Lung (tissue), 12 donors: ENCODE data around the gene AIFM3. TPM values are rescaled to one million over a fixed set of nuclear protein-coding genes. Genes with fewer than 3 reads are reported as not detected.
A peak's percentile ranks its signal among the peaks of the same experiment; 100 is the strongest.

Experiments
- ATAC-seq: fragments of 200-7000 bp; cut with Tn5 transposase; one replicate; pipeline ENCODE4 v1.9.1; 2020; ENCODE audit warnings: moderate number of reproducible peaks; ENCODE audit not compliant: insufficient read depth, low FRiP score
- DNase-seq, 3 donors: peaks; one replicate each; pipeline ENCODE4 v3.0.0-alpha.2; 2013 to 2017
- H3K27ac ChIP-seq, 2 donors: one replicate each; pipeline ENCODE4 v1.5.1; 2013; ENCODE audit warnings: mild to moderate bottlenecking in 2 of 2, moderate library complexity in 2 of 2, control low read depth in 1 of 2, inconsistent platforms in 1 of 2, low read depth in 1 of 2, low read length in 1 of 2
- H3K27me3 ChIP-seq, 3 donors: one replicate each; pipeline ENCODE4 v1.5.1; 2013; ENCODE audit warnings: low read length in 2 of 3; ENCODE audit not compliant: control insufficient read depth in 3 of 3, insufficient read depth in 3 of 3
- H3K36me3 ChIP-seq, 4 donors: one replicate each; pipeline ENCODE4 v1.5.1; 2013; ENCODE audit warnings: low read length in 4 of 4, mild to moderate bottlenecking in 1 of 4, moderate library complexity in 1 of 4; ENCODE audit not compliant: control insufficient read depth in 4 of 4, insufficient read depth in 4 of 4
- H3K4me1 ChIP-seq, 5 donors: one replicate each; pipeline ENCODE4 v1.5.1; 2013; ENCODE audit warnings: low read length in 5 of 5, mild to moderate bottlenecking in 2 of 5, moderate library complexity in 1 of 5; ENCODE audit not compliant: control insufficient read depth in 5 of 5, insufficient read depth in 5 of 5
- H3K4me3 ChIP-seq: one replicate; pipeline ENCODE4 v1.5.1; 2013; ENCODE audit warnings: mild to moderate bottlenecking, control low read depth, moderate library complexity
- H3K9ac ChIP-seq, 2 donors: one replicate each; pipeline ENCODE4 v1.5.1; 2013; ENCODE audit warnings: low read length in 2 of 2, control low read depth in 1 of 2; ENCODE audit not compliant: insufficient read depth in 1 of 2
- H3K9me3 ChIP-seq, 4 donors: one replicate each; pipeline ENCODE4 v1.5.1; 2013; ENCODE audit warnings: low read length in 3 of 4, mild to moderate bottlenecking in 1 of 4, moderate library complexity in 1 of 4; ENCODE audit not compliant: control insufficient read depth in 4 of 4, insufficient read depth in 3 of 4
- WGBS, 2 donors: extraction: QIAGEN DNeasy Blood & Tissue Kit; methylation state at CpG; one replicate each; pipeline ENCODE4 v1.1.7; 2013; 5-methylcytosine and 5-hydroxymethylcytosine counted together
- polyA plus RNA-seq, 2 donors: library from polyadenylated mRNA; stranded (reverse); fragments of 200-250 nt; gene quantifications; one replicate each; pipeline ENCODE4 v1.2.1, GENCODE V29; 2013
- total RNA-seq, 2 donors: library from RNA; depleted of rRNA in 1 of 2; stranded (reverse); fragments of >200 nt in 1 of 2; gene quantifications; one replicate each; pipeline ENCODE4 v1.2.1, GENCODE V29; 2014 to 2021
- TF ChIP-seq, protein P1 (sequence below): IDR thresholded peaks from 2 replicates; pipeline ENCODE4 v1.5.1; 2012; ENCODE audit warnings: mild to moderate bottlenecking; ENCODE audit errors: control extremely low read depth, extremely low read depth
- donor health status: control.
- donor health status: control.
- donor health status: Bipolar disorder and iron deficiency.
- donor health status: healthy.
- donor health status: DM: yes; HTN: yes; CAD: no.

AIFM3 gene
- total and polyA plus RNA-seq, 4 donors: 0.48 to 7.5 (median 4.8) TPM

DNA sequence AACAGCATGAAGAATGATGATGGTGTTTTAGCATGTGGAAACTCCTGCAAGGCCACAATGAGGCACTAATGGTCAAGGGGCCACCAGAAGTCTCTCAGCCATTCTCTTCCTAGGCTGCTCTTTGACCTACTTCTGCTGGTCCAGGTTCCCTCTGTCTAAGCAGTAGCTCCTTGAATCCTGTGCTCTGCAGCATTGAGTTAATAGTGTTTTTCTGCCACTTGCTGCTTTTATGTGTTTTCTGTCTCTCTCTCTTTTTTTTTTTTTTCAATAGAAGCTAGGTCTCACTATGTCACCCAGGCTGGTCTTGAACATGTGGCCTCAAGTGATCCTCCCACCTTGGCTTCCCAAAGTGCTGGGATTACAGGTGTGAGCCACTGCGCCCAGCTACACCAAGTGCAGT lies 20.1 kb upstream of the AIFM3 start:
- peaks cover 0 to 8% (median 0%) of the 10 kb centered on the region in 5 donors for H3K4me1 ChIP-seq
- ATAC-seq: no peak
- TF ChIP-seq, protein P1, sequence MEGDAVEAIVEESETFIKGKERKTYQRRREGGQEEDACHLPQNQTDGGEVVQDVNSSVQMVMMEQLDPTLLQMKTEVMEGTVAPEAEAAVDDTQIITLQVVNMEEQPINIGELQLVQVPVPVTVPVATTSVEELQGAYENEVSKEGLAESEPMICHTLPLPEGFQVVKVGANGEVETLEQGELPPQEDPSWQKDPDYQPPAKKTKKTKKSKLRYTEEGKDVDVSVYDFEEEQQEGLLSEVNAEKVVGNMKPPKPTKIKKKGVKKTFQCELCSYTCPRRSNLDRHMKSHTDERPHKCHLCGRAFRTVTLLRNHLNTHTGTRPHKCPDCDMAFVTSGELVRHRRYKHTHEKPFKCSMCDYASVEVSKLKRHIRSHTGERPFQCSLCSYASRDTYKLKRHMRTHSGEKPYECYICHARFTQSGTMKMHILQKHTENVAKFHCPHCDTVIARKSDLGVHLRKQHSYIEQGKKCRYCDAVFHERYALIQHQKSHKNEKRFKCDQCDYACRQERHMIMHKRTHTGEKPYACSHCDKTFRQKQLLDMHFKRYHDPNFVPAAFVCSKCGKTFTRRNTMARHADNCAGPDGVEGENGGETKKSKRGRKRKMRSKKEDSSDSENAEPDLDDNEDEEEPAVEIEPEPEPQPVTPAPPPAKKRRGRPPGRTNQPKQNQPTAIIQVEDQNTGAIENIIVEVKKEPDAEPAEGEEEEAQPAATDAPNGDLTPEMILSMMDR: no peak
- H3K9me3 ChIP-seq: peaks cover 0 to 1% (median 0%) of the 10 kb centered on the region in 4 donors
- no peak overlapping the region for H3K4me3 ChIP-seq
- WGBS, 2 donors: 96% methylated on average over 1 of the region's 1 CpG
- peaks cover 10 to 20% (median 13%) of the 10 kb centered on the region in 4 donors for H3K36me3 ChIP-seq
- H3K27ac ChIP-seq: peak overlapping the region in 1 of 2 donors; percentile 50
- no peaks in the 10 kb centered on the region for H3K27me3 ChIP-seq
- no peak overlapping the region for H3K9ac ChIP-seq
- DNase-seq: no peak

- TF ChIP-seq, protein P1: no peak
- peaks cover 12 to 23% (median 18%) of the 10 kb centered on the region in 4 donors for H3K36me3 ChIP-seq
- H3K4me3 ChIP-seq: no peak overlapping the region
- DNase-seq (no peak), ATAC-seq (no peak)
- WGBS, 2 donors: 83 to 90% methylated on average over 5 of the region's 5 CpGs
- no peak overlapping the region for H3K27ac ChIP-seq
- peaks cover 0 to 1% (median 0%) of the 10 kb centered on the region in 4 donors for H3K9me3 ChIP-seq
- H3K27me3 ChIP-seq: no peaks in the 10 kb centered on the region
- H3K9ac ChIP-seq: no peak overlapping the region
- H3K4me1 ChIP-seq: peaks cover 0 to 8% (median 0%) of the 10 kb centered on the region in 5 donors
These were observed 18.6 kb upstream of the AIFM3 start for GRCh38 chr22:20948450-20948849.

DNA sequence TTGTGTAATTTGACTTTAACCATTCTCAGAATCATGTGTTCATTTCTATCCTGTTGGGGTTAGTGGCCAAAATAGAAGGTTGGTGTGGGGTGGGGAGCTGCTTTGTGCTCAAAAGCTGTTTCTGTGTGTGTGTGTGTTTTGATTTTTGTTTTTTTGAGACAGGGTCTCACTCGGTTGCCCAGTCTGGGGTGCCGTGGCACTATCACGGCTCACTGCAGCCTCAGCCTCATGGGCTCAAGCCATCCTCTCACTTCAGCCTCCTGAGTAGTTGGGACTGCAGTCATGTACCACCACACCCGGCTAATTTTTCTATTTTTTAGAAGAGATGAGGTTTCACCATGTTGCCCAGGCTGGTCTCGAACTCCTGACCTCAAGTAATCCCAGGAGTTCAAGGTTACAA lies 18.1 kb upstream of the AIFM3 start:
- 97 to 98% methylated on average over 5 of the region's 5 CpGs for WGBS, 2 donors
- Histone ChIP-seq H3K4me1 (peaks cover 0 to 8% (median 0%) of the 10 kb centered on the region in 5 donors), H3K27me3 (no peaks in the 10 kb centered on the region), H3K9me3 (peaks cover 0 to 1% (median 0%) of the 10 kb centered on the region in 4 donors), H3K4me3 (no peak overlapping the region), H3K36me3 (peaks cover 12 to 25% (median 18%) of the 10 kb centered on the region in 4 donors), H3K9ac (no peak overlapping the region), H3K27ac (no peak overlapping the region)
- ATAC-seq: no peak
- TF ChIP-seq, protein P1: no peak
- DNase-seq: no peak

DNA sequence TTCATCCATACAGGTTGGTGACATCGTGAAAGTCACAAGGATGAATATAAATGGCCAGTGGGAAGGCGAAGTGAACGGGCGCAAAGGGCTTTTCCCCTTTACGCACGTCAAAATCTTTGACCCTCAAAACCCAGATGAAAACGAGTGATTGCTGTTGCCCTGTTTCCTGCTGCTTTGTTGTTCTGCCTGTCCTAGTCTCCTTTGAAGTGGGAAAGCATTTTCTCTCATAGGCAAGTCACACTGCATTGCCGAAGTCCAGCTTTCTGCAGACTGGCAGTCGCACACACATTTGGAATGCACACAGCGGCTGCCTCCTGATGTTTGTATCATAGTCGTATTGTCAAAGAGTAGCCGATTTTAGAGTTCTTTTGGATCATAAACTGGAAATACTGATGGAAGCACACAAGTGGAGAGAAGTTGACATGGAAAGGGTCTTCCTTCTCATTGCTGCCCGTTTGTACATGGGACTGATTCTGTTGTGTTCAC lies 17.3 kb upstream of the AIFM3 start:
- no peak for ATAC-seq
- H3K4me3 ChIP-seq: no peak overlapping the region
- 84 to 89% methylated on average over 13 of the region's 13 CpGs for WGBS, 2 donors
- DNase-seq: no peak
- no peak overlapping the region for H3K27ac ChIP-seq
- H3K27me3 ChIP-seq: no peaks in the 10 kb centered on the region
- peaks cover 12 to 28% (median 18%) of the 10 kb centered on the region in 4 donors for H3K36me3 ChIP-seq
- H3K9ac ChIP-seq: no peak overlapping the region
- H3K4me1 ChIP-seq: peaks cover 0 to 8% (median 0%) of the 10 kb centered on the region in 5 donors
- TF ChIP-seq, protein P1: no peak
- peaks cover 0 to 1% (median 0%) of the 10 kb centered on the region in 4 donors for H3K9me3 ChIP-seq
